HepG2 (cell line): Measurements from ENCODE around the gene OGFOD3. TPM values are rescaled to one million over a fixed set of nuclear protein-coding genes. Genes with fewer than 3 reads are reported as not detected.

ENCODE experiments used
- DZIP1 ChIP-seq: sonication (generic); formaldehyde crosslinking; IDR thresholded peaks from 2 replicates; pipeline ENCODE4 v1.5.0; 2020; ENCODE audit warnings: mild to moderate bottlenecking, missing genetic modification reagents
- GPN1 ChIP-seq: sonication (generic); formaldehyde crosslinking; IDR thresholded peaks from 2 replicates; pipeline ENCODE4 v1.5.1; 2020; ENCODE audit warnings: missing genetic modification reagents, borderline replicate concordance
- JUND ChIP-seq: sonication (generic); formaldehyde crosslinking; IDR thresholded peaks from 2 replicates; pipeline ENCODE4 v1.8.0; 2022; ENCODE audit warnings: mild to moderate bottlenecking, missing genetic modification reagents
- MTF1 ChIP-seq: sonication (generic); formaldehyde crosslinking; IDR thresholded peaks from 2 replicates; pipeline ENCODE4 v1.5.0; 2020; ENCODE audit warnings: missing genetic modification reagents
- NPAS2 ChIP-seq: sonication (generic); formaldehyde crosslinking; IDR thresholded peaks from 2 replicates; pipeline ENCODE4 v1.8.0; 2022; ENCODE audit warnings: mild to moderate bottlenecking, missing genetic modification reagents, borderline replicate concordance
- SALL2 ChIP-seq: sonication (generic); formaldehyde crosslinking; IDR thresholded peaks from 2 replicates; pipeline ENCODE4 v1.8.1; 2023; ENCODE audit warnings: mild to moderate bottlenecking, missing genetic modification reagents, inconsistent platforms
- SRY ChIP-seq: sonication (generic); formaldehyde crosslinking; IDR thresholded peaks from 2 replicates; pipeline ENCODE4 v1.8.0; 2022; ENCODE audit warnings: mild to moderate bottlenecking, missing genetic modification reagents
- TERF1 ChIP-seq: sonication (generic); formaldehyde crosslinking; IDR thresholded peaks from 2 replicates; pipeline ENCODE4 v1.8.0; 2022; ENCODE audit warnings: mild to moderate bottlenecking, missing genetic modification reagents, moderate library complexity
- YY1 ChIP-seq: IDR thresholded peaks from 2 replicates; pipeline ENCODE4 v1.6.1; 2011; ENCODE audit warnings: low read length, low read depth, moderate library complexity, mild to moderate bottlenecking; ENCODE audit not compliant: insufficient read depth, insufficient replicate concordance
- ZFP36 ChIP-seq: fragments of 150-350 bp; IDR thresholded peaks from 2 replicates; pipeline ENCODE4 v1.6.1; 2018; ENCODE audit warnings: borderline replicate concordance, low read length, low read depth; ENCODE audit not compliant: partially characterized antibody
- ZNF101 ChIP-seq: sonication (generic); formaldehyde crosslinking; IDR thresholded peaks from 2 replicates; pipeline ENCODE4 v1.4.0; 2020; ENCODE audit warnings: mild to moderate bottlenecking, low read depth, missing genetic modification reagents, borderline replicate concordance
- ZNF549 ChIP-seq: sonication (generic); formaldehyde crosslinking; IDR thresholded peaks from 2 replicates; pipeline ENCODE4 v1.5.0; 2020; ENCODE audit warnings: missing genetic modification reagents
- ZNF644 ChIP-seq: IDR thresholded peaks from 2 replicates; pipeline ENCODE4 v1.6.1; 2016; ENCODE audit warnings: low read depth
- ZSCAN30 ChIP-seq: sonication (generic); formaldehyde crosslinking; IDR thresholded peaks from 2 replicates; pipeline ENCODE4 v1.5.0; 2020; ENCODE audit warnings: mild to moderate bottlenecking, missing genetic modification reagents
- polyA plus RNA-seq, 8 experiments: library from polyadenylated mRNA; depleted of rRNA in 3 of 8; stranded (reverse) in 7 of 8; unstranded in 1 of 8; fragments of >200 nt; fragmentation: Illumina TruSeq in 4 of 8; extraction: Trizol in 4 of 8; gene quantifications; 2 replicates each; pipeline versions ENCODE4 v1.2.1 to v1.2.3, GENCODE V29; 2011 to 2016; ENCODE audit warnings: low read depth in 4 of 8, missing spikeins in 1 of 8, mixed read lengths in 1 of 8; ENCODE audit not compliant: insufficient read depth in 1 of 8
- total RNA-seq, 5 experiments: library from RNA; depleted of rRNA; stranded (reverse); fragments of >200 nt; fragmentation: Illumina TruSeq; extraction: Trizol; gene quantifications; 2 replicates each; pipeline ENCODE4 v1.2.3, GENCODE V29; 2016; ENCODE audit warnings: low read depth in 1 of 5
- TF ChIP-seq, protein P1 (sequence below): sonication (generic); formaldehyde crosslinking; IDR thresholded peaks from 2 replicates; pipeline ENCODE4 v1.4.0; 2020; ENCODE audit warnings: mild to moderate bottlenecking, missing genetic modification reagents
- TF ChIP-seq, protein P2 (sequence below): IDR thresholded peaks from 2 replicates; pipeline ENCODE4 v1.6.1; 2016; ENCODE audit warnings: mild to moderate bottlenecking
- TF ChIP-seq, protein P3 (sequence below): sonication (generic); formaldehyde crosslinking; IDR thresholded peaks from 2 replicates; pipeline ENCODE4 v1.5.1; 2020; ENCODE audit warnings: mild to moderate bottlenecking, missing genetic modification reagents, moderate library complexity
- TF ChIP-seq, protein P4 (sequence below): sonication (generic); formaldehyde crosslinking; IDR thresholded peaks from 2 replicates; pipeline ENCODE4 v1.8.1; 2023; ENCODE audit warnings: mild to moderate bottlenecking, missing genetic modification reagents

Gene OGFOD3
- total and polyA plus RNA-seq, 2 of the 13 experiments (the other 11 are each of a cell fraction or from before 2014, with no cell fraction given): 40.0 to 42.1 TPM

- TF ChIP-seq, protein P1, sequence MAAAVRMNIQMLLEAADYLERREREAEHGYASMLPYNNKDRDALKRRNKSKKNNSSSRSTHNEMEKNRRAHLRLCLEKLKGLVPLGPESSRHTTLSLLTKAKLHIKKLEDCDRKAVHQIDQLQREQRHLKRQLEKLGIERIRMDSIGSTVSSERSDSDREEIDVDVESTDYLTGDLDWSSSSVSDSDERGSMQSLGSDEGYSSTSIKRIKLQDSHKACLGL (CRISPR knock-in tag): peak; percentile 52
- TF ChIP-seq DZIP1 (no peak), MTF1 (CRISPR knock-in tag) (no peak), JUND (CRISPR knock-in tag) (no peak; the same call in 1 of the 2 replicates), ZNF644 (CRISPR knock-in tag) (no peak), NPAS2 (CRISPR knock-in tag) (no peak), ZNF549 (CRISPR knock-in tag) (no peak), TERF1 (CRISPR knock-in tag) (no peak), SRY (no peak), GPN1 (no peak), ZFP36 (no peak), YY1 (peak; percentile 4), ZSCAN30 (CRISPR knock-in tag) (no peak), ZNF101 (CRISPR knock-in tag) (no peak), SALL2 (CRISPR knock-in tag) (peak; percentile 48; the same call in 1 of the 2 replicates)
- TF ChIP-seq, protein P2, sequence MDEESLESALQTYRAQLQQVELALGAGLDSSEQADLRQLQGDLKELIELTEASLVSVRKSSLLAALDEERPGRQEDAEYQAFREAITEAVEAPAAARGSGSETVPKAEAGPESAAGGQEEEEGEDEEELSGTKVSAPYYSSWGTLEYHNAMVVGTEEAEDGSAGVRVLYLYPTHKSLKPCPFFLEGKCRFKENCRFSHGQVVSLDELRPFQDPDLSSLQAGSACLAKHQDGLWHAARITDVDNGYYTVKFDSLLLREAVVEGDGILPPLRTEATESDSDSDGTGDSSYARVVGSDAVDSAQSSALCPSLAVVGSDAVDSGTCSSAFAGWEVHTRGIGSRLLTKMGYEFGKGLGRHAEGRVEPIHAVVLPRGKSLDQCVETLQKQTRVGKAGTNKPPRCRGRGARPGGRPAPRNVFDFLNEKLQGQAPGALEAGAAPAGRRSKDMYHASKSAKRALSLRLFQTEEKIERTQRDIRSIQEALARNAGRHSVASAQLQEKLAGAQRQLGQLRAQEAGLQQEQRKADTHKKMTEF: peak; percentile 69
- TF ChIP-seq, protein P3, sequence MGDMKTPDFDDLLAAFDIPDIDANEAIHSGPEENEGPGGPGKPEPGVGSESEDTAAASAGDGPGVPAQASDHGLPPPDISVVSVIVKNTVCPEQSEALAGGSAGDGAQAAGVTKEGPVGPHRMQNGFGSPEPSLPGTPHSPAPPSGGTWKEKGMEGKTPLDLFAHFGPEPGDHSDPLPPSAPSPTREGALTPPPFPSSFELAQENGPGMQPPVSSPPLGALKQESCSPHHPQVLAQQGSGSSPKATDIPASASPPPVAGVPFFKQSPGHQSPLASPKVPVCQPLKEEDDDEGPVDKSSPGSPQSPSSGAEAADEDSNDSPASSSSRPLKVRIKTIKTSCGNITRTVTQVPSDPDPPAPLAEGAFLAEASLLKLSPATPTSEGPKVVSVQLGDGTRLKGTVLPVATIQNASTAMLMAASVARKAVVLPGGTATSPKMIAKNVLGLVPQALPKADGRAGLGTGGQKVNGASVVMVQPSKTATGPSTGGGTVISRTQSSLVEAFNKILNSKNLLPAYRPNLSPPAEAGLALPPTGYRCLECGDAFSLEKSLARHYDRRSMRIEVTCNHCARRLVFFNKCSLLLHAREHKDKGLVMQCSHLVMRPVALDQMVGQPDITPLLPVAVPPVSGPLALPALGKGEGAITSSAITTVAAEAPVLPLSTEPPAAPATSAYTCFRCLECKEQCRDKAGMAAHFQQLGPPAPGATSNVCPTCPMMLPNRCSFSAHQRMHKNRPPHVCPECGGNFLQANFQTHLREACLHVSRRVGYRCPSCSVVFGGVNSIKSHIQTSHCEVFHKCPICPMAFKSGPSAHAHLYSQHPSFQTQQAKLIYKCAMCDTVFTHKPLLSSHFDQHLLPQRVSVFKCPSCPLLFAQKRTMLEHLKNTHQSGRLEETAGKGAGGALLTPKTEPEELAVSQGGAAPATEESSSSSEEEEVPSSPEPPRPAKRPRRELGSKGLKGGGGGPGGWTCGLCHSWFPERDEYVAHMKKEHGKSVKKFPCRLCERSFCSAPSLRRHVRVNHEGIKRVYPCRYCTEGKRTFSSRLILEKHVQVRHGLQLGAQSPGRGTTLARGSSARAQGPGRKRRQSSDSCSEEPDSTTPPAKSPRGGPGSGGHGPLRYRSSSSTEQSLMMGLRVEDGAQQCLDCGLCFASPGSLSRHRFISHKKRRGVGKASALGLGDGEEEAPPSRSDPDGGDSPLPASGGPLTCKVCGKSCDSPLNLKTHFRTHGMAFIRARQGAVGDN: peak; percentile 89
- TF ChIP-seq, protein P4, sequence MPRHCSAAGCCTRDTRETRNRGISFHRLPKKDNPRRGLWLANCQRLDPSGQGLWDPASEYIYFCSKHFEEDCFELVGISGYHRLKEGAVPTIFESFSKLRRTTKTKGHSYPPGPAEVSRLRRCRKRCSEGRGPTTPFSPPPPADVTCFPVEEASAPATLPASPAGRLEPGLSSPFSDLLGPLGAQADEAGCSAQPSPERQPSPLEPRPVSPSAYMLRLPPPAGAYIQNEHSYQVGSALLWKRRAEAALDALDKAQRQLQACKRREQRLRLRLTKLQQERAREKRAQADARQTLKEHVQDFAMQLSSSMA: 0 out of 2 replicates have a peak, but pooled peaks have one; percentile 29
Measured at GRCh38 chr17:82384730-82385481, 33.5 kb downstream of the OGFOD3 start (continued).
